IMR-90 (cell line): ENCODE results near the gene CENPP. TPM values are rescaled to one million over a fixed set of nuclear protein-coding genes. Genes with fewer than 3 reads are reported as not detected.

ENCODE experiments used
- ATAC-seq: fragments of 200-7000 bp; cut with Tn5 transposase; 2 replicates; pipeline ENCODE4 v1.9.1; 2020; ENCODE audit warnings: low read depth, mild to moderate bottlenecking, moderate library complexity
- BruUV-seq: library from RNA; stranded (reverse); fragments of 400-500 nt; replicated peaks from 2 replicates; lab custom pipeline; 2021; lab: Mats Ljungman, UMichigan
- CTCF ChIA-PET: fragments of 300-600 bp; formaldehyde crosslinking; extraction: SDS; loops from one replicate; lab custom pipeline; 2021; ENCODE audit warnings: antibody characterized with exemption; lab: Yijun Ruan, JAX
- POLR2A ChIA-PET: fragments of 300-600 bp; sonication (Branson Sonifier 250); formaldehyde crosslinking; loops from one replicate; lab custom pipeline; 2022; ENCODE audit warnings: antibody characterized with exemption; ENCODE audit not compliant: unreplicated experiment; lab: Charles Lee
- DNase-seq: peaks from one replicate; pipeline ENCODE4 v3.0.0; 2013
- H2AFZ ChIP-seq: replicated peaks from 2 replicates; pipeline ENCODE3; 2013; ENCODE audit warnings: low read length, mild to moderate bottlenecking; ENCODE audit not compliant: poor library complexity
- H2AK5ac ChIP-seq: 2 replicates; pipeline ENCODE4 v1.6.1; 2013; ENCODE audit warnings: low read depth, low read length, inconsistent platforms
- H2AK9ac ChIP-seq: replicated peaks from 2 replicates; pipeline ENCODE3; 2013; ENCODE audit warnings: mild to moderate bottlenecking, low read depth, low read length, moderate library complexity; ENCODE audit not compliant: poor library complexity
- H2BK120ac ChIP-seq: 2 replicates; pipeline ENCODE4 v1.6.1; 2013; ENCODE audit warnings: low read depth, low read length, inconsistent platforms
- H2BK15ac ChIP-seq: 3 replicates; pipeline ENCODE4 v1.6.1; 2013; ENCODE audit warnings: low read depth, low read length, inconsistent platforms
- H2BK20ac ChIP-seq: 2 replicates; pipeline ENCODE4 v1.6.1; 2013; ENCODE audit warnings: low read depth, mild to moderate bottlenecking, inconsistent platforms, low read length, moderate library complexity
- H2BK5ac ChIP-seq: 2 replicates; pipeline ENCODE4 v1.6.1; 2013; ENCODE audit warnings: mild to moderate bottlenecking, low read depth, low read length, inconsistent platforms; ENCODE audit not compliant: poor library complexity, severe bottlenecking
- H3K14ac ChIP-seq: replicated peaks from 2 replicates; pipeline ENCODE4 v1.6.1; 2013; ENCODE audit warnings: low read depth, low read length, inconsistent platforms
- H3K18ac ChIP-seq: 2 replicates; pipeline ENCODE4 v1.6.1; 2013; ENCODE audit warnings: low read depth, low read length, control low read depth
- H3K23ac ChIP-seq: 2 replicates; pipeline ENCODE4 v1.6.1; 2013; ENCODE audit warnings: low read depth, low read length, inconsistent platforms
- H3K27ac ChIP-seq: 2 replicates; pipeline ENCODE4 v1.5.1; 2013; ENCODE audit warnings: mild to moderate bottlenecking, control low read depth, low read length; ENCODE audit not compliant: insufficient read depth
- H3K27me3 ChIP-seq: 2 replicates; pipeline ENCODE4 v1.6.1; 2013; ENCODE audit warnings: low read length; ENCODE audit not compliant: control insufficient read depth, insufficient read depth
- H3K36me3 ChIP-seq: 2 replicates; pipeline ENCODE4 v1.6.1; 2013; ENCODE audit warnings: low read length, mixed read lengths; ENCODE audit not compliant: control insufficient read depth, insufficient read depth
- H3K4ac ChIP-seq: 2 replicates; pipeline ENCODE4 v1.6.1; 2013; ENCODE audit warnings: low read depth, low read length, inconsistent platforms
- H3K4me1 ChIP-seq: 2 replicates; pipeline ENCODE4 v1.6.1; 2013; ENCODE audit warnings: low read length, mixed read lengths; ENCODE audit not compliant: control insufficient read depth, insufficient read depth
- H3K4me2 ChIP-seq: 2 replicates; pipeline ENCODE4 v1.6.1; 2013; ENCODE audit warnings: low read depth, mild to moderate bottlenecking, control low read depth, low read length, moderate library complexity
- H3K4me3 ChIP-seq: 2 replicates; pipeline ENCODE4 v1.5.1; 2013; ENCODE audit warnings: low read depth, mild to moderate bottlenecking, control low read depth, low read length, moderate library complexity; ENCODE audit not compliant: insufficient read depth
- H3K56ac ChIP-seq: 2 replicates; pipeline ENCODE4 v1.6.1; 2013; ENCODE audit warnings: low read length, inconsistent platforms; ENCODE audit not compliant: insufficient read depth; ENCODE audit errors: extremely low read depth
- H3K79me1 ChIP-seq, 2 experiments: 2 replicates each; pipeline ENCODE4 v1.6.1; 2013; ENCODE audit warnings: low read length in 2 of 2, inconsistent platforms in 1 of 2, low read depth in 1 of 2
- H3K9ac ChIP-seq: 2 replicates; pipeline ENCODE4 v1.6.1; 2013; ENCODE audit warnings: low read depth, low read length, control low read depth
- H3K9me1 ChIP-seq: 2 replicates; pipeline ENCODE4 v1.6.1; 2013; ENCODE audit warnings: low read length, inconsistent platforms; ENCODE audit not compliant: insufficient read depth
- H3K9me3 ChIP-seq: 2 replicates; pipeline ENCODE4 v1.6.1; 2013; ENCODE audit warnings: low read length; ENCODE audit not compliant: control insufficient read depth, insufficient read depth
- H4K20me1 ChIP-seq: 2 replicates; pipeline ENCODE4 v1.6.1; 2013; ENCODE audit warnings: low read length, inconsistent platforms; ENCODE audit not compliant: insufficient read depth
- H4K5ac ChIP-seq: 2 replicates; pipeline ENCODE4 v1.6.1; 2013; ENCODE audit warnings: mild to moderate bottlenecking, low read depth, low read length, control low read depth
- H4K8ac ChIP-seq, 2 experiments: 2 replicates each; pipeline ENCODE4 v1.6.1; 2013; ENCODE audit warnings: low read depth in 2 of 2, low read length in 2 of 2, control low read depth in 1 of 2, inconsistent platforms in 1 of 2
- H4K91ac ChIP-seq: 2 replicates; pipeline ENCODE4 v1.6.1; 2013; ENCODE audit warnings: low read depth, low read length, inconsistent platforms; ENCODE audit not compliant: insufficient read depth
- CEBPB ChIP-seq: IDR thresholded peaks from 2 replicates; pipeline ENCODE4 v1.6.1; 2012; ENCODE audit warnings: low read depth, low read length, improper control_type of control experiment
- MAFK ChIP-seq: IDR thresholded peaks from 2 replicates; pipeline ENCODE4 v1.6.1; 2012; ENCODE audit warnings: low read depth, low read length, improper control_type of control experiment
- MAZ ChIP-seq: IDR thresholded peaks from 2 replicates; pipeline ENCODE4 v1.6.1; 2012; ENCODE audit warnings: low read depth, mild to moderate bottlenecking, low read length, improper control_type of control experiment, moderate library complexity, borderline replicate concordance
- RFX5 ChIP-seq: IDR thresholded peaks from 2 replicates; pipeline ENCODE4 v1.8.0; 2012; ENCODE audit warnings: low read depth, mild to moderate bottlenecking, low read length, moderate library complexity
- WGBS, 2 experiments: methylation state at CpG; one replicate each; pipeline versions ENCODE4 v1.1.5 to v1.1.7; 2013; ENCODE audit warnings: missing lambda C conversion rate in 2 of 2; ENCODE audit not compliant: insufficient read length in 1 of 2; ENCODE audit errors: extremely low coverage in 2 of 2; 5-methylcytosine and 5-hydroxymethylcytosine counted together
- dilution Hi-C: fragments of 300-500 bp; cut with HindIII; formaldehyde crosslinking; loops from one replicate; pipeline ENCODE4 v1.14.3; 2018; ENCODE audit warnings: low sequenced_read_pairs; ENCODE audit not compliant: unreplicated experiment
- in situ Hi-C: fragments of 300-500 bp; cut with MboI; formaldehyde crosslinking; loops from 3 replicates; pipeline ENCODE4 v1.14.3; 2019; ENCODE audit warnings: low sequenced_read_pairs, inconsistent platforms, mixed read lengths
- intact Hi-C: fragments of 100-400 bp; cut with micrococcal nuclease; formaldehyde crosslinking; loops from 2 replicates; pipeline ENCODE4 v1.10.0; 2022
- polyA plus RNA-seq, 3 experiments: library from polyadenylated mRNA; depleted of rRNA; stranded (reverse); fragments of >200 nt; gene quantifications; 2 replicates each; pipeline ENCODE4 v1.2.3, GENCODE V29; 2012; ENCODE audit warnings: low replicate concordance in 1 of 3
- total RNA-seq: library from RNA; depleted of rRNA; stranded (reverse); fragments of >200 nt; gene quantifications from 2 replicates; pipeline ENCODE4 v1.2.3, GENCODE V29; 2012

The CENPP gene
- total and polyA plus RNA-seq, 2 of the 4 experiments (the other 2 are of a cell fraction) = 1.4 to 2.0 TPM

DNA sequence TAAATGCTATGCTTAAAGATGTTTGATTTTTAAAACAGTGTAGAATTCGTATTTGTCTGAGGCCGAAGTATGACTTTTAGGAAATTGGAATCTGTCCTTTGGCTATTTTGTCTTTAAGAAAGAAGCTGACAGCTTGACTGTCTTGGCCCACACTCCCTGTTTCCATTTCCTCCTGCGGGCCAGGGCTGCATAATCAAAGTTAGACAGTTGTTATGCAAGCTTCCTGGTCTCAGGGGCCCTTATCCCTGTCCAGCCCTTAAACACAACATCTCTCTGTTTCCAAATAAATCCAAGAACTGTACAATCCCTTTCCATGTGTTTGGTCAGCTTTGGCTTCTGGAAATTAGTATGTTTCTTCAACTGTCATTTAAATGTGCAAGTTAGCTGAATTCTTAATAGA lies 264.6 kb downstream of the CENPP start:
- no peak overlapping the region for H4K8ac ChIP-seq
- H3K4me3 ChIP-seq = no peak overlapping the region
- H2BK120ac ChIP-seq = no peak overlapping the region
- no peak overlapping the region for H3K27ac ChIP-seq
- no peak overlapping the region for H3K56ac ChIP-seq
- H4K91ac ChIP-seq = no peak overlapping the region
- no peak overlapping the region for H2AFZ ChIP-seq
- no peak overlapping the region for H2BK15ac ChIP-seq
- no peaks in the 10 kb centered on the region for H3K9me1 ChIP-seq
- no peak overlapping the region for H3K23ac ChIP-seq
- H3K4ac ChIP-seq = no peak overlapping the region
- in situ Hi-C loops (no loop called here), intact Hi-C loops (no loop called here), dilution Hi-C loops (no loop called here)
- H3K36me3 ChIP-seq = no peaks in the 10 kb centered on the region
- H3K14ac ChIP-seq = no peak overlapping the region
- H3K9ac ChIP-seq = no peak overlapping the region
- DNase-seq = peak; percentile 48
- ChIA-PET POLR2A (interaction anchor here (0.8 kb wide), 1 partner anchor 10 kb away, joined by 4 read pairs; no protein-coding TSS in a partner anchor), CTCF (interaction anchor here (0.8 to 1.6 kb wide), 3 partner anchors 9 to 29 kb away, joined by 3 to 6 read pairs (median 4); no protein-coding TSS in a partner anchor)
- H2AK9ac ChIP-seq = no peak overlapping the region
- peaks cover 2% of the 10 kb centered on the region; the same call in 1 of the 2 replicates for H3K4me1 ChIP-seq
- no peak overlapping the region for H2BK5ac ChIP-seq
- H2AK5ac ChIP-seq = no peak overlapping the region
- no peaks in the 10 kb centered on the region for H3K27me3 ChIP-seq
- no peaks in the 10 kb centered on the region for H4K20me1 ChIP-seq
- H2BK20ac ChIP-seq = no peak overlapping the region
- H3K9me3 ChIP-seq = 0 out of 2 replicates have a peak, but pooled peaks cover 2% of the 10 kb centered on the region
- no peak for TF ChIP-seq MAFK
- no peak for TF ChIP-seq MAZ
- TF ChIP-seq RFX5 = no peak
- TF ChIP-seq CEBPB = peak; percentile 40
- 14% methylated on average over 1 of the region's 3 CpGs; no CpG with 5 or more reads in 1 of the 2 experiments for WGBS, 2 experiments
- H4K5ac ChIP-seq = no peak overlapping the region
- peak; percentile 90 for ATAC-seq
- no peak overlapping the region for H3K18ac ChIP-seq
- no peaks in the 10 kb centered on the region for H3K79me1 ChIP-seq
- BruUV-seq = no TSS peak
- no peak overlapping the region for H3K4me2 ChIP-seq
